ENCODE measurements around the gene KCNJ4.

Gene KCNJ4

DNA sequence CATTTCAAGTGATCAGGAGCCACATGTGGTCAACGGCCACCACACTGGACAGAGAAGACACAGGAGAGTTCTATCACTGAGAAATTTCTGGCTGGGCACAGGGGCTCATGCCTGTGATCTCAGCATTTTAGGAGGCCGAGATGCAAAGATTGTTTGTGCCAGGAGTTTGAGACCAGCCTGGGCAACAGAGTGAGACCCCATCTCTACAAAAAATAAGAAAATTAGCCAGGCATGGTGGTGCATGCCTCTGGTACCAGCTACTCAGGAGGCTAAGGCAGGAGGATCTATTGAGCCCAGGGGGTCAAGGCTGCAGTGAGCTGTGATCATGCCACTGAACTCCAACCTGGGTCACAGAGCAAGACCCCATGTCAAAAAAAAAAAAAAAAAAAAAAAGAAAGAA is 26.3 kb downstream of the KCNJ4 start:
- Mint-ChIP-seq H3K27me3 (ENCODE audit: low read depth, poor library complexity) (peaks cover 7% of the 10 kb centered on the region), H3K9me3 (no peaks in the 10 kb centered on the region), H3K4me3 (no peak overlapping the region), H3K36me3 (ENCODE audit: low read depth) (peaks cover 5% of the 10 kb centered on the region), H3K4me1 (peaks cover 24% of the 10 kb centered on the region), H3K27ac (no peak overlapping the region)
- TF ChIP-seq, protein P1, sequence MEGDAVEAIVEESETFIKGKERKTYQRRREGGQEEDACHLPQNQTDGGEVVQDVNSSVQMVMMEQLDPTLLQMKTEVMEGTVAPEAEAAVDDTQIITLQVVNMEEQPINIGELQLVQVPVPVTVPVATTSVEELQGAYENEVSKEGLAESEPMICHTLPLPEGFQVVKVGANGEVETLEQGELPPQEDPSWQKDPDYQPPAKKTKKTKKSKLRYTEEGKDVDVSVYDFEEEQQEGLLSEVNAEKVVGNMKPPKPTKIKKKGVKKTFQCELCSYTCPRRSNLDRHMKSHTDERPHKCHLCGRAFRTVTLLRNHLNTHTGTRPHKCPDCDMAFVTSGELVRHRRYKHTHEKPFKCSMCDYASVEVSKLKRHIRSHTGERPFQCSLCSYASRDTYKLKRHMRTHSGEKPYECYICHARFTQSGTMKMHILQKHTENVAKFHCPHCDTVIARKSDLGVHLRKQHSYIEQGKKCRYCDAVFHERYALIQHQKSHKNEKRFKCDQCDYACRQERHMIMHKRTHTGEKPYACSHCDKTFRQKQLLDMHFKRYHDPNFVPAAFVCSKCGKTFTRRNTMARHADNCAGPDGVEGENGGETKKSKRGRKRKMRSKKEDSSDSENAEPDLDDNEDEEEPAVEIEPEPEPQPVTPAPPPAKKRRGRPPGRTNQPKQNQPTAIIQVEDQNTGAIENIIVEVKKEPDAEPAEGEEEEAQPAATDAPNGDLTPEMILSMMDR (IDR thresholded peaks at IDR 0.05): no peak
- DNase-seq: no peak

DNA sequence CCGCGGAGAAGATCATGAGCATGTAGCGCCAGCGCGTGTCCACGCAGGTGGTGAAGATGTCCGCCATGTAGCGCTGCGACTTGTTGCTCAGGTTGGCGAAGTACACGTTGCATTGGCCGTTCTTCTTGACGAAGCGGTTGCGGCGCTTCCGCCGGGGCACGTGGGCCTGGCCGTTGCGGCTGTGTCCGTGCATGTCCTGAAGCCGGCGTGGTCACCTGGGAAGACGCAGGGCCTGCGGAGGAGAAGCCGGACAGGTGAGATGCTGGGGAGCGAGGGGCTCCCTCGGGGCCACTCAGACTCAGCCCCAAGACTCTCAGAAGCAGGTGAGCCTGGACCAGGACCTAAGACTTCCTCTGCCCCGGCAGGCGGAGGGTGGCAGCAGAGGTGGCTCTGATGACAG is 27.1 kb downstream of the KCNJ4 start:
- Mint-ChIP-seq H3K36me3 (ENCODE audit: low read depth) (peaks cover 5% of the 10 kb centered on the region), H3K4me3 (no peak overlapping the region), H3K27me3 (ENCODE audit: low read depth, poor library complexity) (peaks cover 4% of the 10 kb centered on the region), H3K4me1 (peaks cover 24% of the 10 kb centered on the region), H3K9me3 (no peaks in the 10 kb centered on the region), H3K27ac (no peak overlapping the region)
- TF ChIP-seq, protein P1 (IDR thresholded peaks at IDR 0.05): no peak
- no peak for DNase-seq

DNA sequence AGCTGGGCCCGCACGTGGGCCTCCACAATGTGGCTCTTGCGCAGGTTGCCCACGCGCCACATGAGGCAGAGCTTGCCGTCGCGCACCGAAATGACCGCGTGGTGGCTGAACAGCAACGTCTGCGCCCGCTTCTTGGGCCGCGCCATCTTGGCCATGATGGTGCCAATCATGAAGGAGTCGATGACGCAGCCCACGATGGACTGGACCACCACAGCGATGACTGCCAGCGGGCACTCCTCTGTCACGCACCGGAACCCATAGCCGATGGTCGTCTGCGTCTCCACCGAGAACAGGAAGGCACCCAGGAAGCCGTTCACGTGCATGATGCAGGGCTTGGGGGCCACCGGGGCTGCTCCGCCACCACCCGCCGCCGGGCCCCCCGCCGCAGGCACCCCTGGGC is 27.5 kb downstream of the KCNJ4 start:
- peaks cover 28% of the 10 kb centered on the region for H3K4me1 Mint-ChIP-seq
- DNase-seq: no peak
- H3K27ac Mint-ChIP-seq: no peak overlapping the region
- H3K27me3 Mint-ChIP-seq (ENCODE audit: low read depth, poor library complexity): peaks cover 4% of the 10 kb centered on the region
- peaks cover 5% of the 10 kb centered on the region for H3K36me3 Mint-ChIP-seq (ENCODE audit: low read depth)
- TF ChIP-seq, protein P1 (IDR thresholded peaks at IDR 0.05): no peak
- H3K9me3 Mint-ChIP-seq: no peaks in the 10 kb centered on the region
- H3K4me3 Mint-ChIP-seq: no peak overlapping the region

DNA sequence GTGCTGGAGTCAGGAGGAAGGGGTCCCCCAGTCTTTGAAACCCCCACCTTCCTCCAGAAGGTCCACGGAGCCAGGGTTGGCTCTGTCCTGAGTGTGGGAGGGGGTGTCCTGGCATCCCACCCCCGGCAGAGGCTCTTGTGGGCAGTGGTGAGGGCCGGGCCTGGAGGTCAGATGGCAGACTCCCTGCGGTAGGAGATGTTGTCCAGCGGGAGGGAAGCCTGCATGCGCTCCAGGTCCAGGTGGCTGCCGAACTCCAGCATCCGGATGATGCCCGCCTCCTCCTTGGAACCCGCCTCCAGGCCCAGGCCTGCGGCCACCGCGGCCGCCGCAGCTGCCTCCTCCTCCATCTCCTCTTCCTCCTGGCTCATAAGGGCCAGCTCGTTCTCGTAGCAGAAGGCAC is 28.4 kb downstream of the KCNJ4 start:
- DNase-seq: no peak
- Mint-ChIP-seq H3K27me3 (ENCODE audit: low read depth, poor library complexity) (peaks cover 4% of the 10 kb centered on the region), H3K9me3 (no peaks in the 10 kb centered on the region), H3K4me1 (peaks cover 29% of the 10 kb centered on the region), H3K27ac (no peak overlapping the region), H3K36me3 (ENCODE audit: low read depth) (peaks cover 5% of the 10 kb centered on the region), H3K4me3 (no peak overlapping the region)
- TF ChIP-seq, protein P1 (IDR thresholded peaks at IDR 0.05): no peak

DNA sequence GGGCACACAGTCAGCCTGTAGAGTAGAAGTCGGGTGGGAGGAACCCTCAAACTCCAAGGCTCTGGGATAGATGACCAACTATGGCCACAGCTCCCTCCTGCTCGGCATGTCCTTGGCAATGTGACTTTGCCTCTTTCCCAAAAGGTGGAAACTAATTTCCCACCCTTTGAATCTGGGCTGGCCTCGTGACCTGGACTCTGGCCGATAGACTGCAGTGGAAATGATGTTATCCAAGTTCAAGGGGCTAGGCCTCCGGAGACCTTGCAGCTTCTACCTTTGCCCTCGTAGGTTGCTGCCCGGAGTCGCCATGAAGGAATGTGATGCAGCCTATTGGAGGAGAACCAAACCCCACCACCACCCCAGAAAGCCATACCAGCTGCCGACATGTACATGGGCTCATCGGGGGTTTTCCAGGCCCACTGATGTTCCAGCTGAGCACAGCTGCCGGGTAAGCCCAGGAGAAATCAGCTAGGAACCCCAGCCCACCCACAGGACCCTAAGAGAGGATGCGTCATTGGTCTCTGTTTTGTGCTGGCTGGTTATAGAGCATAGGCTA is 30.4 kb downstream of the KCNJ4 start:
- Mint-ChIP-seq H3K27me3 (ENCODE audit: low read depth, poor library complexity) (peaks cover 4% of the 10 kb centered on the region), H3K27ac (no peak overlapping the region), H3K4me3 (no peak overlapping the region), H3K4me1 (peaks cover 23% of the 10 kb centered on the region), H3K36me3 (ENCODE audit: low read depth) (peaks cover 5% of the 10 kb centered on the region), H3K9me3 (no peaks in the 10 kb centered on the region)
- TF ChIP-seq, protein P1 (IDR thresholded peaks at IDR 0.05): no peak
- no peak for DNase-seq
